ENCODE measurements around the gene STK40. TPM values are rescaled to one million over a fixed set of nuclear protein-coding genes. Genes with fewer than 3 reads are reported as not detected.

Gene STK40
- total and polyA plus RNA-seq, 9 of the 15 experiments (the other 6 are each of a cell fraction or from before 2014, with no cell fraction given) = 0.69 to 94.3 (median 39.1) TPM

DNA sequence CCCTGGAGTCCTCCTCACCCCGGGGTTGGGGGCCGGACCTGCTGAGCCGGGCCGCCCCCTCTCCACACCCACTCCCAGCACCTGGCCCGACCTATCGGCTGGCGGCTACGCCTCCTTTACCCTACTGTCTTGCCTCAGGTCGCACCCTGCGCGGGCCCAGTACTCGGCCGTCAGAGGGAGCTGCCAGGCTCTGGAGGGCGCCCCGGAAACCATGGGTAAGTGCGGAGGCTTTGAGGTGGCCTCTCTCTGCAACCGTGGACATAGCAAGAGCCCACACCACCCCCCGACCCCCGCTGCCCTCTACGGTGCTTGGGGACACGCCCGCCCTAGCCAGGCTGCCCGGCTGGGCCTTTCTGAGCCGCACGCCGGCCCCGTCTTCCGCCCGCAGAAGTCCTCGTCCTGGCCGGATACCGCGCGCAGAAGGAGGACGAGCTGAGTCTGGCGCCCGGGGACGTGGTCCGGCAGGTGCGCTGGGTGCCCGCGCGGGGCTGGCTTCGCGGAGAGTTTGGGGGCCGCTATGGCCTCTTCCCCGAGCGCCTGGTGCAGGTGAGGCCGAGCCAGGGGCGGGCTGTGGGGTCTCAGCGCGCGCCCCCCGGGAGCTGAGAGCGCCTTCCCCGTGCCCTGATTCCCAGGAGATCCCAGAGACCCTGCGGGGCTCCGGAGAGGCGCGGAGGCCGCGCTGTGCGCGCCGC lies 79.4 kb downstream of the STK40 start, which contains the start of gene SH3D21:
TSS of gene SH3D21 (plus strand) at position 159 of the 692 bp plus-strand sequence. CDS start at position 212, 53 bp downstream.
- ChIA-PET POLR2A (interaction anchor here (0.6 to 1.5 kb wide), 16 partner anchors 10 to 722 kb away, joined by 3 to 9 read pairs (median 4); partner anchors contain the start of gene EVA1B), CTCF (ENCODE audit: low intra/inter-chr PET ratio) (no interaction called here)
- no TSS peak for BruUV-seq (replicated peaks)
- FAIRE-seq = no peak
- peak; percentile 37 for ATAC-seq
- Histone ChIP-seq H3K79me2 (ENCODE audit: control insufficient read depth, insufficient read depth, low read length) (no peaks in the 10 kb centered on the region), H3K4me2 (ENCODE audit: insufficient read depth, low read length) (peak within 1 kb of the TSS; percentile 95), H3K4me3 (peak within 1 kb of the TSS; percentile 51), H3K9me3 (replicated peaks; ENCODE audit: control insufficient read depth, insufficient read depth, low read depth, low read length) (no peaks in the 10 kb centered on the region), H3K27ac (ENCODE audit: extremely low read depth, low read depth, low read length) (peak within 1 kb of the TSS; percentile 50; the same call in 2 of the 3 replicates), H3K9me1 (ENCODE audit: control insufficient read depth, insufficient read depth, low read length) (peaks cover 7% of the 10 kb centered on the region), H3K36me3 (ENCODE audit: control insufficient read depth, insufficient read depth, low read length) (peaks cover 38% of the 10 kb centered on the region), H3K4me1 (replicated peaks in 1 of 2; ENCODE audit: control insufficient read depth in 2 of 2, insufficient read depth in 2 of 2, low read length in 2 of 2) (peaks cover 4 to 23% of the 10 kb centered on the region in 2 experiments; a peak in 3 of 5 replicates), H4K20me1 (replicated peaks; ENCODE audit: control insufficient read depth, insufficient read depth, low read length) (no peaks in the 10 kb centered on the region; the same call in 1 of the 2 replicates), H3K27me3 (ENCODE audit: control insufficient read depth in 2 of 2, insufficient read depth in 2 of 2, low read length in 2 of 2) (no peaks in the 10 kb centered on the region), H2AFZ (ENCODE audit: low read depth, low read length) (peak within 1 kb of the TSS; percentile 95), H3K9ac (ENCODE audit: insufficient read depth in 1 of 2, low read depth in 2 of 2, low read length in 2 of 2) (peak within 1 kb of the TSS; percentile 46 to 82; a peak in 3 of 4 replicates)
- intact Hi-C loops (cut with micrococcal nuclease) = no loop called here
- in situ Hi-C loops (cut with MboI) = no loop called here
- peak in 3 of 4 experiments; percentile 38 to 40 (median 38) for DNase-seq (ENCODE audit: extremely low read depth in 1 of 4, low spot score in 3 of 4)
- 51% methylated on average over 52 of the region's 65 CpGs for WGBS (ENCODE audit: insufficient coverage, low coverage, missing lambda C conversion rate)
- TF ChIP-seq RBM22 (IDR thresholded peaks at IDR 0.05; ENCODE audit: low read depth, low read length, poor library complexity, severe bottlenecking) (peak; percentile 81), ZNF212 (CRISPR knock-in tag; IDR thresholded peaks at IDR 0.05) (no peak), PHB2 (IDR thresholded peaks at IDR 0.05; ENCODE audit: low read depth) (no peak), OTX1 (CRISPR knock-in tag; IDR thresholded peaks at IDR 0.05) (no peak), ZNF764 (CRISPR knock-in tag; IDR thresholded peaks at IDR 0.05; ENCODE audit: low read depth) (no peak), HLTF (IDR thresholded peaks at IDR 0.05) (no peak), HMG20B (CRISPR knock-in tag; IDR thresholded peaks at IDR 0.05) (no peak), PCBP2 (IDR thresholded peaks at IDR 0.05; ENCODE audit: low read depth, low read length, poor library complexity, severe bottlenecking) (peak; percentile 31), RUNX1 (IDR thresholded peaks at IDR 0.05; ENCODE audit: low read depth) (no peak), CHD4 (IDR thresholded peaks at IDR 0.05; ENCODE audit: insufficient read depth, insufficient replicate concordance, low read depth, low read length, poor library complexity, severe bottlenecking) (no peak), ZNF197 (CRISPR knock-in tag; IDR thresholded peaks at IDR 0.05; ENCODE audit: low read depth) (no peak), KDM2B (CRISPR knock-in tag; IDR thresholded peaks at IDR 0.05) (0 out of 2 replicates have a peak, but pooled peaks have one; percentile 45), PTTG1 (tag; IDR thresholded peaks at IDR 0.05; ENCODE audit: low read depth) (no peak)
- TF ChIP-seq, protein P1, sequence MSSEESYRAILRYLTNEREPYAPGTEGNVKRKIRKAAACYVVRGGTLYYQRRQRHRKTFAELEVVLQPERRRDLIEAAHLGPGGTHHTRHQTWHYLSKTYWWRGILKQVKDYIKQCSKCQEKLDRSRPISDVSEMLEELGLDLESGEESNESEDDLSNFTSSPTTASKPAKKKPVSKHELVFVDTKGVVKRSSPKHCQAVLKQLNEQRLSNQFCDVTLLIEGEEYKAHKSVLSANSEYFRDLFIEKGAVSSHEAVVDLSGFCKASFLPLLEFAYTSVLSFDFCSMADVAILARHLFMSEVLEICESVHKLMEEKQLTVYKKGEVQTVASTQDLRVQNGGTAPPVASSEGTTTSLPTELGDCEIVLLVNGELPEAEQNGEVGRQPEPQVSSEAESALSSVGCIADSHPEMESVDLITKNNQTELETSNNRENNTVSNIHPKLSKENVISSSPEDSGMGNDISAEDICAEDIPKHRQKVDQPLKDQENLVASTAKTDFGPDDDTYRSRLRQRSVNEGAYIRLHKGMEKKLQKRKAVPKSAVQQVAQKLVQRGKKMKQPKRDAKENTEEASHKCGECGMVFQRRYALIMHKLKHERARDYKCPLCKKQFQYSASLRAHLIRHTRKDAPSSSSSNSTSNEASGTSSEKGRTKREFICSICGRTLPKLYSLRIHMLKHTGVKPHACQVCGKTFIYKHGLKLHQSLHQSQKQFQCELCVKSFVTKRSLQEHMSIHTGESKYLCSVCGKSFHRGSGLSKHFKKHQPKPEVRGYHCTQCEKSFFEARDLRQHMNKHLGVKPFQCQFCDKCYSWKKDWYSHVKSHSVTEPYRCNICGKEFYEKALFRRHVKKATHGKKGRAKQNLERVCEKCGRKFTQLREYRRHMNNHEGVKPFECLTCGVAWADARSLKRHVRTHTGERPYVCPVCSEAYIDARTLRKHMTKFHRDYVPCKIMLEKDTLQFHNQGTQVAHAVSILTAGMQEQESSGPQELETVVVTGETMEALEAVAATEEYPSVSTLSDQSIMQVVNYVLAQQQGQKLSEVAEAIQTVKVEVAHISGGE (CRISPR knock-in tag; IDR thresholded peaks at IDR 0.05) = no peak
- TF ChIP-seq, protein P2, sequence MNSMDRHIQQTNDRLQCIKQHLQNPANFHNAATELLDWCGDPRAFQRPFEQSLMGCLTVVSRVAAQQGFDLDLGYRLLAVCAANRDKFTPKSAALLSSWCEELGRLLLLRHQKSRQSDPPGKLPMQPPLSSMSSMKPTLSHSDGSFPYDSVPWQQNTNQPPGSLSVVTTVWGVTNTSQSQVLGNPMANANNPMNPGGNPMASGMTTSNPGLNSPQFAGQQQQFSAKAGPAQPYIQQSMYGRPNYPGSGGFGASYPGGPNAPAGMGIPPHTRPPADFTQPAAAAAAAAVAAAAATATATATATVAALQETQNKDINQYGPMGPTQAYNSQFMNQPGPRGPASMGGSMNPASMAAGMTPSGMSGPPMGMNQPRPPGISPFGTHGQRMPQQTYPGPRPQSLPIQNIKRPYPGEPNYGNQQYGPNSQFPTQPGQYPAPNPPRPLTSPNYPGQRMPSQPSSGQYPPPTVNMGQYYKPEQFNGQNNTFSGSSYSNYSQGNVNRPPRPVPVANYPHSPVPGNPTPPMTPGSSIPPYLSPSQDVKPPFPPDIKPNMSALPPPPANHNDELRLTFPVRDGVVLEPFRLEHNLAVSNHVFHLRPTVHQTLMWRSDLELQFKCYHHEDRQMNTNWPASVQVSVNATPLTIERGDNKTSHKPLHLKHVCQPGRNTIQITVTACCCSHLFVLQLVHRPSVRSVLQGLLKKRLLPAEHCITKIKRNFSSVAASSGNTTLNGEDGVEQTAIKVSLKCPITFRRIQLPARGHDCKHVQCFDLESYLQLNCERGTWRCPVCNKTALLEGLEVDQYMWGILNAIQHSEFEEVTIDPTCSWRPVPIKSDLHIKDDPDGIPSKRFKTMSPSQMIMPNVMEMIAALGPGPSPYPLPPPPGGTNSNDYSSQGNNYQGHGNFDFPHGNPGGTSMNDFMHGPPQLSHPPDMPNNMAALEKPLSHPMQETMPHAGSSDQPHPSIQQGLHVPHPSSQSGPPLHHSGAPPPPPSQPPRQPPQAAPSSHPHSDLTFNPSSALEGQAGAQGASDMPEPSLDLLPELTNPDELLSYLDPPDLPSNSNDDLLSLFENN (IDR thresholded peaks at IDR 0.05; ENCODE audit: low read depth in 2 of 2, low read length in 2 of 2) = no peak
